ENCODE measurements around the gene SLC44A1. TPM values are rescaled to one million over a fixed set of nuclear protein-coding genes. Genes with fewer than 3 reads are reported as not detected.

The SLC44A1 gene
- total RNA-seq, 4 donors from 2014 or later = 35.4 to 62.3 (median 48.2) TPM

GRCh38 chr9:105389796-105390195 is 145.3 kb downstream of the SLC44A1 start:
- TF ChIP-seq CTCF (IDR thresholded peaks at IDR 0.05) = no peak
- DNase-seq (ENCODE audit: low spot score) = no peak
- no peak for ATAC-seq (ENCODE audit: low FRiP score)

- ATAC-seq (ENCODE audit: low FRiP score) = no peak
- DNase-seq (ENCODE audit: low spot score) = no peak
- no peak for TF ChIP-seq CTCF (IDR thresholded peaks at IDR 0.05)
Observed at GRCh38 chr9:105390871-105391270, 146.4 kb downstream of the SLC44A1 start.

GRCh38 chr9:105391288-105391687 is 146.8 kb downstream of the SLC44A1 start:
- no peak for TF ChIP-seq CTCF (IDR thresholded peaks at IDR 0.05)
- no peak for ATAC-seq (ENCODE audit: low FRiP score)
- DNase-seq (ENCODE audit: low spot score) = no peak

GRCh38 chr9:105392531-105392930 is 148.1 kb downstream of the SLC44A1 start:
- TF ChIP-seq CTCF (IDR thresholded peaks at IDR 0.05) = no peak
- DNase-seq (ENCODE audit: low spot score) (no peak), ATAC-seq (ENCODE audit: low FRiP score) (no peak)

GRCh38 chr9:105393576-105394344 is 149.3 kb downstream of the SLC44A1 start:
- DNase-seq (ENCODE audit: low spot score) (no peak), ATAC-seq (ENCODE audit: low FRiP score) (no peak)
- no peak for TF ChIP-seq CTCF (IDR thresholded peaks at IDR 0.05)

- ATAC-seq (ENCODE audit: low FRiP score) (no peak), DNase-seq (ENCODE audit: low spot score) (no peak)
- no peak for TF ChIP-seq CTCF (IDR thresholded peaks at IDR 0.05)
Observed at GRCh38 chr9:105396441-105396840, 152.0 kb downstream of the SLC44A1 start.

GRCh38 chr9:105396901-105397300 is 152.4 kb downstream of the SLC44A1 start:
- no peak for ATAC-seq (ENCODE audit: low FRiP score)
- no peak for TF ChIP-seq CTCF (IDR thresholded peaks at IDR 0.05)
- DNase-seq (ENCODE audit: low spot score) = no peak

All from omental fat pad (tissue), 4 donors.